MCF 10A (cell line): ENCODE results near the gene C11orf21. TPM values are rescaled to one million over a fixed set of nuclear protein-coding genes. Genes with fewer than 3 reads are reported as not detected.
A peak's percentile ranks its signal among the peaks of the same experiment; 100 is the strongest.

Experiments
- BruUV-seq: library from RNA; stranded (reverse); fragments of 400-500 nt; replicated peaks from 2 replicates; lab custom pipeline; 2021; lab: Mats Ljungman, UMichigan
- CTCF ChIA-PET: fragments of 300-600 bp; sonication (Branson Sonifier 250); formaldehyde crosslinking; extraction: SDS; loops from one replicate; lab custom pipeline; 2021; ENCODE audit warnings: antibody characterized with exemption, inconsistent platforms; lab: Yijun Ruan, JAX
- POLR2A ChIA-PET: fragments of 300-600, 350-650 bp; sonication (Branson Sonifier 250); formaldehyde crosslinking; extraction: SDS; loops from one replicate; lab custom pipeline; 2020; ENCODE audit warnings: antibody characterized with exemption, inconsistent platforms; lab: Yijun Ruan, JAX
- DNase-seq: peaks from one replicate; pipeline ENCODE4 v3.0.0-alpha.2; 2018; ENCODE audit not compliant: unreplicated experiment
- H3K27ac Mint-ChIP-seq: one replicate; pipeline ENCODE4 v1.8.0; 2022; ENCODE audit warnings: mild to moderate bottlenecking, low read depth, mixed read lengths; ENCODE audit not compliant: unreplicated experiment
- H3K27me3 Mint-ChIP-seq: one replicate; pipeline ENCODE4 v1.8.0; 2022; ENCODE audit warnings: mixed read lengths; ENCODE audit not compliant: insufficient read depth, unreplicated experiment
- H3K36me3 Mint-ChIP-seq: one replicate; pipeline ENCODE4 v1.8.0; 2022; ENCODE audit warnings: mild to moderate bottlenecking, moderate library complexity, mixed read lengths; ENCODE audit not compliant: insufficient read depth, unreplicated experiment
- H3K4me1 Mint-ChIP-seq: one replicate; pipeline ENCODE4 v1.8.0; 2022; ENCODE audit warnings: mixed read lengths; ENCODE audit not compliant: insufficient read depth, unreplicated experiment
- H3K4me3 Mint-ChIP-seq: one replicate; pipeline ENCODE4 v1.8.0; 2022; ENCODE audit warnings: mild to moderate bottlenecking, moderate library complexity, mixed read lengths; ENCODE audit not compliant: unreplicated experiment
- H3K9me3 Mint-ChIP-seq: one replicate; pipeline ENCODE4 v1.8.0; 2022; ENCODE audit warnings: mixed read lengths; ENCODE audit not compliant: unreplicated experiment
- CTCF ChIP-seq: fragments of 200-600 bp; IDR thresholded peaks from one replicate; pipeline ENCODE4 v1.8.0; 2022; ENCODE audit warnings: antibody characterized with exemption, mild to moderate bottlenecking; ENCODE audit not compliant: unreplicated experiment
- intact Hi-C: fragments of 100-400 bp; cut with micrococcal nuclease; formaldehyde crosslinking; loops from 2 replicates; pipeline ENCODE4 v1.14.1; 2022
- total RNA-seq: library from RNA; stranded (reverse); gene quantifications from 2 replicates; pipeline ENCODE4 v1.2.3, GENCODE V29; 2022

Gene C11orf21
- total RNA-seq, 1 experiment from 2014 or later, result not detected

GRCh38 chr11:2258501-2259465 lies 42.9 kb downstream of the C11orf21 start:
- H3K9me3 Mint-ChIP-seq, result no peaks in the 10 kb centered on the region
- no peak for TF ChIP-seq CTCF
- ChIA-PET CTCF (interaction anchor here (0.5 to 1.3 kb wide), 3 partner anchors 9 to 69 kb away, joined by 3 to 4 read pairs (median 3); no protein-coding TSS in a partner anchor), POLR2A (interaction anchor here (0.5 kb wide), 1 partner anchor 85 kb away, joined by 3 read pairs; no protein-coding TSS in a partner anchor)
- no peaks in the 10 kb centered on the region for H3K36me3 Mint-ChIP-seq
- H3K27me3 Mint-ChIP-seq, result no peaks in the 10 kb centered on the region
- no peak overlapping the region for H3K27ac Mint-ChIP-seq
- no TSS peak for BruUV-seq
- intact Hi-C loops, result no loop called here
- DNase-seq, result no peak
- peaks cover 7% of the 10 kb centered on the region for H3K4me1 Mint-ChIP-seq
- no peak overlapping the region for H3K4me3 Mint-ChIP-seq

GRCh38 chr11:2256951-2257700 lies 44.6 kb downstream of the C11orf21 start:
- Mint-ChIP-seq H3K4me3 (peak overlapping the region; percentile 6), H3K9me3 (no peaks in the 10 kb centered on the region), H3K27me3 (no peaks in the 10 kb centered on the region), H3K36me3 (no peaks in the 10 kb centered on the region), H3K27ac (no peak overlapping the region), H3K4me1 (peaks cover 7% of the 10 kb centered on the region)
- no peak for TF ChIP-seq CTCF
- CTCF ChIA-PET, result interaction anchor here (0.9 kb wide), 1 partner anchor 13 kb away, joined by 3 read pairs; no protein-coding TSS in a partner anchor
- BruUV-seq, result no TSS peak
- POLR2A ChIA-PET, result interaction anchor here (0.6 kb wide), 1 partner anchor 12 kb away, joined by 3 read pairs; no protein-coding TSS in a partner anchor
- DNase-seq, result no peak
- intact Hi-C loops, result no loop called here

- no peaks in the 10 kb centered on the region for H3K27me3 Mint-ChIP-seq
- no TSS peak for BruUV-seq
- peak overlapping the region; percentile 6 for H3K4me3 Mint-ChIP-seq
- H3K36me3 Mint-ChIP-seq, result no peaks in the 10 kb centered on the region
- CTCF ChIA-PET, result no interaction called here
- H3K4me1 Mint-ChIP-seq, result peaks cover 7% of the 10 kb centered on the region
- H3K9me3 Mint-ChIP-seq, result no peaks in the 10 kb centered on the region
- peak; percentile 27 for DNase-seq
- intact Hi-C loops, result no loop called here
- TF ChIP-seq CTCF, result no peak
- H3K27ac Mint-ChIP-seq, result no peak overlapping the region
- POLR2A ChIA-PET, result no interaction called here
These were observed 45.3 kb downstream of the C11orf21 start for GRCh38 chr11:2256293-2256913.
